HCT116 (cell line): ENCODE data around the gene NFAT5. TPM values are rescaled to one million over a fixed set of nuclear protein-coding genes. Genes with fewer than 3 reads are reported as not detected.

ENCODE experiments used
- ATAC-seq: fragments of 200-7000 bp; cut with Tn5 transposase; 2 replicates; pipeline ENCODE4 v1.9.1; 2020; ENCODE audit warnings: mild to moderate bottlenecking, moderate library complexity
- BruUV-seq: library from RNA; stranded (reverse); fragments of 400-500 nt; replicated peaks from 2 replicates; lab custom pipeline; 2021; lab: Mats Ljungman, UMichigan
- CTCF ChIA-PET: fragments of 300-600 bp; sonication (Branson Sonifier 250); formaldehyde crosslinking; loops from one replicate; lab custom pipeline; 2021; ENCODE audit warnings: antibody characterized with exemption; lab: Charles Lee
- POLR2A ChIA-PET: fragments of 300-600, 350-600 bp; sonication (Branson Sonifier 250); formaldehyde crosslinking; loops from one replicate; lab custom pipeline; 2021; ENCODE audit warnings: antibody characterized with exemption; lab: Charles Lee
- RAD21 ChIA-PET, 2 experiments: fragments of 300-600 bp; sonication (Branson Sonifier 250); formaldehyde crosslinking; loops; one replicate each; lab custom pipeline; 2023; ENCODE audit warnings: low total read pairs in 2 of 2; ENCODE audit not compliant: uncharacterized antibody in 2 of 2, unreplicated experiment in 2 of 2, low non-redundant PET in 1 of 2; lab: Charles Lee
- DNase-seq: peaks from one replicate; pipeline ENCODE4 v3.0.0-alpha.2; 2010; ENCODE audit warnings: low read depth, low spot score
- H2AFZ ChIP-seq: fragments of 200-600 bp; shearing (Covaris generic), sonication (generic); 2 replicates; pipeline ENCODE4 v1.6.1; 2017; ENCODE audit warnings: low read depth, mixed run types, mixed read lengths, antibody characterized with exemption, low read length; ENCODE audit not compliant: poor library complexity, severe bottlenecking
- H3K27ac ChIP-seq: 2 replicates; pipeline ENCODE4 v1.5.1; 2012; ENCODE audit warnings: low read depth, low read length
- H3K27me3 ChIP-seq: fragments of 200-600 bp; sonication (generic); 2 replicates; pipeline ENCODE4 v1.6.1; 2016; ENCODE audit warnings: mixed run types, low read length, mixed read lengths; ENCODE audit not compliant: insufficient read depth
- H3K36me3 ChIP-seq, 2 experiments: fragments of 200-500 bp in 1 of 2; fragments of 200-600 bp in 1 of 2; sonication (Bioruptor generic) in 1 of 2; sonication (generic) in 1 of 2; 2 replicates each; pipeline versions ENCODE4 v1.5.1 to v1.6.1; 2014 to 2016; ENCODE audit warnings: low read length in 2 of 2, inconsistent platforms in 1 of 2, mixed read lengths in 1 of 2, mixed run types in 1 of 2; ENCODE audit not compliant: insufficient read depth in 2 of 2, control insufficient read depth in 1 of 2
- H3K4me1 ChIP-seq, 2 experiments: fragments of 200-600 bp in 1 of 2; sonication (generic) in 1 of 2; 2 replicates each; pipeline versions ENCODE4 v1.5.1 to v1.6.1; 2012 to 2017; ENCODE audit warnings: low read length in 2 of 2, inconsistent platforms in 1 of 2, mild to moderate bottlenecking in 1 of 2, mixed read lengths in 1 of 2, mixed run types in 1 of 2, moderate library complexity in 1 of 2; ENCODE audit not compliant: insufficient read depth in 2 of 2, control insufficient read depth in 1 of 2
- H3K4me2 ChIP-seq: fragments of 200-600 bp; sonication (generic); 2 replicates; pipeline ENCODE4 v1.6.1; 2017; ENCODE audit warnings: mixed run types, low read length, mixed read lengths
- H3K4me3 ChIP-seq, 2 experiments: fragments of 200-600 bp in 1 of 2; sonication (generic) in 1 of 2; replicated peaks in 1 of 2; 2 replicates each; pipeline ENCODE4 v1.5.1; 2011 to 2016; ENCODE audit warnings: low read length in 2 of 2, control low read depth in 1 of 2, low read depth in 1 of 2, mild to moderate bottlenecking in 1 of 2, mixed read lengths in 1 of 2, mixed run types in 1 of 2
- H3K79me2 ChIP-seq: fragments of 200-600 bp; sonication (generic); 2 replicates; pipeline ENCODE4 v1.6.1; 2017; ENCODE audit warnings: mild to moderate bottlenecking, mixed run types, low read length, moderate library complexity, mixed read lengths; ENCODE audit not compliant: insufficient read depth
- H3K9ac ChIP-seq: fragments of 200-600 bp; sonication (generic); 2 replicates; pipeline ENCODE4 v1.6.1; 2016; ENCODE audit warnings: low read length, mixed read lengths
- H3K9me2 ChIP-seq: fragments of 200-600 bp; sonication (generic), shearing (Covaris generic); 2 replicates; pipeline ENCODE4 v1.6.1; 2017; ENCODE audit warnings: mixed run types, mild to moderate bottlenecking, moderate library complexity; ENCODE audit not compliant: insufficient read depth
- H3K9me3 ChIP-seq, 2 experiments: fragments of 200-500 bp in 1 of 2; fragments of 200-600 bp in 1 of 2; sonication (Bioruptor generic) in 1 of 2; sonication (generic) in 1 of 2; 2 replicates each; pipeline ENCODE4 v1.6.1; 2014 to 2017; ENCODE audit warnings: low read length in 2 of 2, mixed read lengths in 2 of 2, inconsistent platforms in 1 of 2, low read depth in 1 of 2, mild to moderate bottlenecking in 1 of 2, mixed run types in 1 of 2, moderate library complexity in 1 of 2; ENCODE audit not compliant: control insufficient read depth in 1 of 2, insufficient read depth in 1 of 2
- H4K20me1 ChIP-seq: fragments of 200-600 bp; sonication (generic), shearing (Covaris generic); 2 replicates; pipeline ENCODE4 v1.6.1; 2017; ENCODE audit warnings: mixed run types, mild to moderate bottlenecking, moderate library complexity; ENCODE audit not compliant: insufficient read depth
- CBX3 ChIP-seq: IDR thresholded peaks from 2 replicates; pipeline ENCODE4 v1.6.1; 2012; ENCODE audit warnings: low read depth
- CEBPB ChIP-seq: IDR thresholded peaks from 2 replicates; pipeline ENCODE4 v1.6.1; 2012; ENCODE audit warnings: low read depth
- EZH2phosphoT487 ChIP-seq: fragments of 200-600 bp; IDR thresholded peaks from 2 replicates; pipeline ENCODE4 v1.6.1; 2018; ENCODE audit warnings: antibody characterized with exemption, borderline replicate concordance
- FOSL1 ChIP-seq: IDR thresholded peaks from 2 replicates; pipeline ENCODE4 v1.6.1; 2012; ENCODE audit warnings: low read depth
- JUND ChIP-seq: IDR thresholded peaks from 2 replicates; pipeline ENCODE4 v1.6.1; 2012
- POLR2A ChIP-seq: IDR thresholded peaks from 2 replicates; pipeline ENCODE4 v1.7.0; 2011; ENCODE audit warnings: borderline replicate concordance; ENCODE audit not compliant: insufficient read depth, insufficient read length; ENCODE audit errors: extremely low read depth
- POLR2AphosphoS5 ChIP-seq: IDR thresholded peaks from 2 replicates; pipeline ENCODE4 v1.6.1; 2011; ENCODE audit warnings: mild to moderate bottlenecking, low read depth, low read length, moderate library complexity
- ZFX ChIP-seq: fragments of 450-650 bp; IDR thresholded peaks from 2 replicates; pipeline ENCODE4 v1.6.1; 2017
- ZNF274 ChIP-seq: fragments of 200-500 bp; sonication (Bioruptor generic); IDR thresholded peaks from 2 replicates; pipeline ENCODE4 v1.6.1; 2014; ENCODE audit warnings: mild to moderate bottlenecking, low read depth, low read length, inconsistent platforms
- intact Hi-C: fragments of 100-400 bp; cut with micrococcal nuclease; formaldehyde crosslinking; loops from 2 replicates; pipeline ENCODE4 v1.10.0; 2022
- total RNA-seq: library from RNA; stranded (reverse); gene quantifications from one replicate; pipeline ENCODE4 v1.2.1, GENCODE V29; 2021; ENCODE audit not compliant: unreplicated experiment
- TF ChIP-seq, protein P1 (sequence below), 3 experiments: fragments of 200-600 bp in 1 of 3; sonication (generic) in 1 of 3; IDR thresholded peaks in 2 of 3; conservative IDR thresholded peaks in 1 of 3; 2 replicates each; pipeline ENCODE4 v1.5.1; 2012 to 2017; ENCODE audit warnings: low read depth in 2 of 3, low read length in 2 of 3, antibody characterized with exemption in 1 of 3, borderline replicate concordance in 1 of 3, control low read depth in 1 of 3, mild to moderate bottlenecking in 1 of 3, mixed read lengths in 1 of 3, mixed run types in 1 of 3, moderate library complexity in 1 of 3; ENCODE audit not compliant: insufficient read depth in 1 of 3
- TF ChIP-seq, protein P2 (sequence below): IDR thresholded peaks from 2 replicates; pipeline ENCODE4 v1.6.1; 2012; ENCODE audit warnings: low read depth
- TF ChIP-seq, protein P3 (sequence below): IDR thresholded peaks from 2 replicates; pipeline ENCODE4 v1.6.1; 2012
- TF ChIP-seq, protein P4 (sequence below): IDR thresholded peaks from 2 replicates; pipeline ENCODE4 v1.6.1; 2012

Gene NFAT5
- total RNA-seq, 1 experiment from 2014 or later: 67.4 TPM

DNA sequence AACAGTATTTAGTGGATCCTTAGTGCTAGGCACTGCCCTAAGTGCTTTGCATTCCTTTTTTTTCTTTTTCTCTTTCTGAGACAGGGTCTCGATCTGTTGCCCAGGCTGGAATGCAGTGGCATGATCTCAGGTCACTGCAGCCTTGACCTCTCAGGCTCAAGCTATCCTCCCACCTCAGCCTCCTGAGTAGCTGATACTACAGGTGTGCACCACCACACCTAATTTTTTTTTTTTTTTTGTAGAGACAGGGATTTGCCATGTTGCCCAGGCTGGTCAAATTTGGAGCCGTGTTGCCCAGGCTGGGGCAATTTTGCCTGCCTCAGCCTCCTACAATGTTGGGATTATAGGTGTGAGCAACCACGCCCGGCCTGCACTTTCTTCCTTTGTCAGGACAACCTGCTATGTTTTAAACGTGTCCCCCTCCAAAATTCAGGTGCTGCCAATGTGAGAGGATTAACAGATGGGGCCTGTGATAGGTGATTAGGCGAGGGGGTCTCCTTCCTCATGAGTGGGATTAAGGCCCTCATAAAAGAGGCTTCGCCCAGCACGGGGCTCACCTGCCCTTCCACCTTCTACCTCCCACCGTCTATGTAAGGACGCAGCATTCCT lies 155.2 kb downstream of the NFAT5 start (continued):
- TF ChIP-seq, protein P1, sequence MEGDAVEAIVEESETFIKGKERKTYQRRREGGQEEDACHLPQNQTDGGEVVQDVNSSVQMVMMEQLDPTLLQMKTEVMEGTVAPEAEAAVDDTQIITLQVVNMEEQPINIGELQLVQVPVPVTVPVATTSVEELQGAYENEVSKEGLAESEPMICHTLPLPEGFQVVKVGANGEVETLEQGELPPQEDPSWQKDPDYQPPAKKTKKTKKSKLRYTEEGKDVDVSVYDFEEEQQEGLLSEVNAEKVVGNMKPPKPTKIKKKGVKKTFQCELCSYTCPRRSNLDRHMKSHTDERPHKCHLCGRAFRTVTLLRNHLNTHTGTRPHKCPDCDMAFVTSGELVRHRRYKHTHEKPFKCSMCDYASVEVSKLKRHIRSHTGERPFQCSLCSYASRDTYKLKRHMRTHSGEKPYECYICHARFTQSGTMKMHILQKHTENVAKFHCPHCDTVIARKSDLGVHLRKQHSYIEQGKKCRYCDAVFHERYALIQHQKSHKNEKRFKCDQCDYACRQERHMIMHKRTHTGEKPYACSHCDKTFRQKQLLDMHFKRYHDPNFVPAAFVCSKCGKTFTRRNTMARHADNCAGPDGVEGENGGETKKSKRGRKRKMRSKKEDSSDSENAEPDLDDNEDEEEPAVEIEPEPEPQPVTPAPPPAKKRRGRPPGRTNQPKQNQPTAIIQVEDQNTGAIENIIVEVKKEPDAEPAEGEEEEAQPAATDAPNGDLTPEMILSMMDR (IDR thresholded peaks at IDR 0.05 in 2 of 3, conservative IDR thresholded peaks at IDR 0.05 in 1 of 3; ENCODE audit: borderline replicate concordance in 1 of 3, insufficient read depth in 1 of 3, low read depth in 2 of 3, low read length in 2 of 3): no peak
- TF ChIP-seq CBX3 (no peak), POLR2A (no peak), FOSL1 (no peak), ZNF274 (no peak), ZFX (no peak)
- TF ChIP-seq, protein P2, sequence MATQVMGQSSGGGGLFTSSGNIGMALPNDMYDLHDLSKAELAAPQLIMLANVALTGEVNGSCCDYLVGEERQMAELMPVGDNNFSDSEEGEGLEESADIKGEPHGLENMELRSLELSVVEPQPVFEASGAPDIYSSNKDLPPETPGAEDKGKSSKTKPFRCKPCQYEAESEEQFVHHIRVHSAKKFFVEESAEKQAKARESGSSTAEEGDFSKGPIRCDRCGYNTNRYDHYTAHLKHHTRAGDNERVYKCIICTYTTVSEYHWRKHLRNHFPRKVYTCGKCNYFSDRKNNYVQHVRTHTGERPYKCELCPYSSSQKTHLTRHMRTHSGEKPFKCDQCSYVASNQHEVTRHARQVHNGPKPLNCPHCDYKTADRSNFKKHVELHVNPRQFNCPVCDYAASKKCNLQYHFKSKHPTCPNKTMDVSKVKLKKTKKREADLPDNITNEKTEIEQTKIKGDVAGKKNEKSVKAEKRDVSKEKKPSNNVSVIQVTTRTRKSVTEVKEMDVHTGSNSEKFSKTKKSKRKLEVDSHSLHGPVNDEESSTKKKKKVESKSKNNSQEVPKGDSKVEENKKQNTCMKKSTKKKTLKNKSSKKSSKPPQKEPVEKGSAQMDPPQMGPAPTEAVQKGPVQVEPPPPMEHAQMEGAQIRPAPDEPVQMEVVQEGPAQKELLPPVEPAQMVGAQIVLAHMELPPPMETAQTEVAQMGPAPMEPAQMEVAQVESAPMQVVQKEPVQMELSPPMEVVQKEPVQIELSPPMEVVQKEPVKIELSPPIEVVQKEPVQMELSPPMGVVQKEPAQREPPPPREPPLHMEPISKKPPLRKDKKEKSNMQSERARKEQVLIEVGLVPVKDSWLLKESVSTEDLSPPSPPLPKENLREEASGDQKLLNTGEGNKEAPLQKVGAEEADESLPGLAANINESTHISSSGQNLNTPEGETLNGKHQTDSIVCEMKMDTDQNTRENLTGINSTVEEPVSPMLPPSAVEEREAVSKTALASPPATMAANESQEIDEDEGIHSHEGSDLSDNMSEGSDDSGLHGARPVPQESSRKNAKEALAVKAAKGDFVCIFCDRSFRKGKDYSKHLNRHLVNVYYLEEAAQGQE: no peak

DNA sequence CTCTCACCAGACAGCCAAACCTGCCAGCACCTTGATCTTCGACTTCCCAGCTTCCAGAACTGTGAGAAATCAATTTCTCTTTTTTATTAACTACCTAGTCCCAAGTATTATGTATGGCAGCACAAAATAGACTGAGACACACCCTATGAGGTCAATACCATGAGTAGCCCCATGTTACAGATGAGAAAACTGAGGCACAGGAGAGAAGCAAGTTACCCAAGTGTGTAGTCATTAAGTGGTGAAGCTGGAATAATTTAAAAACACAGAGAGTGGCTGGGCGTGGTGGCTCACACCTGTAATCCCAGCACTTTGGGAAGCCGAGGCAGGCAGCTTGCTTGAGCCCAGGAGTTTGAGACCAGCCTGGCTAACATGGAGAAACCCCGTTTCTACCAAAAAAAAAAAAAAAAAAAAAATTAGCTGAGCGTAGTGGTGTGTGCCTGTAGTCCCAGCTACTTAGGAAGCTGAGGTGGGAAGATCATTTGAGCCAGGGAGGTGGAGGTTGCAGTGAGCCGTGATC lies 155.7 kb downstream of the NFAT5 start:
- intact Hi-C loops: no loop called here
- H3K79me2 ChIP-seq: peaks cover 79% of the 10 kb centered on the region
- H3K9me3 ChIP-seq: no peaks in the 10 kb centered on the region
- RAD21 ChIA-PET: no interaction called here
- H3K4me2 ChIP-seq: no peak overlapping the region
- H3K9me2 ChIP-seq: no peaks in the 10 kb centered on the region
- ATAC-seq (no peak), DNase-seq (no peak)
- no peak overlapping the region for H3K9ac ChIP-seq
- H3K4me3 ChIP-seq: no peak overlapping the region
- no TSS peak for BruUV-seq
- peaks cover 14 to 43% of the 10 kb centered on the region in 2 experiments for H3K4me1 ChIP-seq
- H3K36me3 ChIP-seq: peaks cover 18 to 33% of the 10 kb centered on the region in 2 experiments; a peak in 3 of 4 replicates
- H2AFZ ChIP-seq: no peak overlapping the region
- H3K27me3 ChIP-seq: no peaks in the 10 kb centered on the region
- H4K20me1 ChIP-seq: no peaks in the 10 kb centered on the region
- CTCF ChIA-PET: interaction anchor here (2.0 kb wide), 1 partner anchor 13 kb away, joined by 6 read pairs; no protein-coding TSS in a partner anchor
- POLR2A ChIA-PET: interaction anchor here (1.7 kb wide), 1 partner anchor 8 kb away, joined by 6 read pairs; no protein-coding TSS in a partner anchor
- no peak overlapping the region for H3K27ac ChIP-seq
- TF ChIP-seq POLR2AphosphoS5: no peak
- TF ChIP-seq ZNF274: no peak
- TF ChIP-seq CEBPB: no peak
- no peak for TF ChIP-seq EZH2phosphoT487
- TF ChIP-seq, protein P3, sequence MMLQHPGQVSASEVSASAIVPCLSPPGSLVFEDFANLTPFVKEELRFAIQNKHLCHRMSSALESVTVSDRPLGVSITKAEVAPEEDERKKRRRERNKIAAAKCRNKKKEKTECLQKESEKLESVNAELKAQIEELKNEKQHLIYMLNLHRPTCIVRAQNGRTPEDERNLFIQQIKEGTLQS: no peak
- TF ChIP-seq, protein P4, sequence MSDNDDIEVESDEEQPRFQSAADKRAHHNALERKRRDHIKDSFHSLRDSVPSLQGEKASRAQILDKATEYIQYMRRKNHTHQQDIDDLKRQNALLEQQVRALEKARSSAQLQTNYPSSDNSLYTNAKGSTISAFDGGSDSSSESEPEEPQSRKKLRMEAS: no peak
- no peak for TF ChIP-seq JUND
- TF ChIP-seq, protein P1 (IDR thresholded peaks at IDR 0.05 in 2 of 3, conservative IDR thresholded peaks at IDR 0.05 in 1 of 3; ENCODE audit: borderline replicate concordance in 1 of 3, insufficient read depth in 1 of 3, low read depth in 2 of 3, low read length in 2 of 3): no peak
